Measurements from ENCODE around the gene PTGS2.

Gene PTGS2

GRCh38 chr1:186636786-186637185 is 43.4 kb downstream of the PTGS2 start:
- no peak for DNase-seq (ENCODE audit: low read depth)
- no peak overlapping the region for H3K4me3 ChIP-seq (ENCODE audit: low read depth, low read length)
- TF ChIP-seq, protein P1, sequence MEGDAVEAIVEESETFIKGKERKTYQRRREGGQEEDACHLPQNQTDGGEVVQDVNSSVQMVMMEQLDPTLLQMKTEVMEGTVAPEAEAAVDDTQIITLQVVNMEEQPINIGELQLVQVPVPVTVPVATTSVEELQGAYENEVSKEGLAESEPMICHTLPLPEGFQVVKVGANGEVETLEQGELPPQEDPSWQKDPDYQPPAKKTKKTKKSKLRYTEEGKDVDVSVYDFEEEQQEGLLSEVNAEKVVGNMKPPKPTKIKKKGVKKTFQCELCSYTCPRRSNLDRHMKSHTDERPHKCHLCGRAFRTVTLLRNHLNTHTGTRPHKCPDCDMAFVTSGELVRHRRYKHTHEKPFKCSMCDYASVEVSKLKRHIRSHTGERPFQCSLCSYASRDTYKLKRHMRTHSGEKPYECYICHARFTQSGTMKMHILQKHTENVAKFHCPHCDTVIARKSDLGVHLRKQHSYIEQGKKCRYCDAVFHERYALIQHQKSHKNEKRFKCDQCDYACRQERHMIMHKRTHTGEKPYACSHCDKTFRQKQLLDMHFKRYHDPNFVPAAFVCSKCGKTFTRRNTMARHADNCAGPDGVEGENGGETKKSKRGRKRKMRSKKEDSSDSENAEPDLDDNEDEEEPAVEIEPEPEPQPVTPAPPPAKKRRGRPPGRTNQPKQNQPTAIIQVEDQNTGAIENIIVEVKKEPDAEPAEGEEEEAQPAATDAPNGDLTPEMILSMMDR (IDR thresholded peaks at IDR 0.05; ENCODE audit: control insufficient read depth, extremely low read depth, insufficient read depth) = no peak

GRCh38 chr1:186634511-186634910 is 45.7 kb downstream of the PTGS2 start:
- DNase-seq (ENCODE audit: low read depth) = peak; percentile 78
- TF ChIP-seq, protein P1 (IDR thresholded peaks at IDR 0.05; ENCODE audit: control insufficient read depth, extremely low read depth, insufficient read depth) = no peak
- no peak overlapping the region for H3K4me3 ChIP-seq (ENCODE audit: low read depth, low read length)

DNA sequence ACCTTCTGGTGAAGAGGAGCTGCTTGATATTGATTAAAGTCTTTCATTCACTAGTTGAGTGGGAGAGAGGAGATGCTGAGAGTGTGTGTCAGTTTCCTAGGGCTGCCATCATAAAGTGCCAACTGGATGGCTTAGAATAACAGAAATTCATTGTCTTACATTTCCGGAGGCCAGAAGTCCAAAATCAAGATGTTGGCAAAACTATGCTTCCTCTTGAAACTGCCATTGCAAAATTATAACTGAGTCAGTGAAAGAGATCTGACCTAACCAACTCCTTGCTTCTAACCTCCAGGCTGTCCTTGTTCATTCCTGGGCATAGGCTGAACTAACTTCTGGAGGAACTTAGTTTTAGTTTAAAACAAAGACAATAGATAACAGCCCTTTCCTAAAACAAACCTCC is 47.1 kb downstream of the PTGS2 start:
- no peak overlapping the region for H3K4me3 ChIP-seq (ENCODE audit: low read depth, low read length)
- TF ChIP-seq, protein P1 (IDR thresholded peaks at IDR 0.05; ENCODE audit: control insufficient read depth, extremely low read depth, insufficient read depth) = no peak
- no peak for DNase-seq (ENCODE audit: low read depth)

GRCh38 chr1:186629341-186629740 is 50.9 kb downstream of the PTGS2 start:
- DNase-seq (ENCODE audit: low read depth) = no peak
- TF ChIP-seq, protein P1 (IDR thresholded peaks at IDR 0.05; ENCODE audit: control insufficient read depth, extremely low read depth, insufficient read depth) = no peak
- H3K4me3 ChIP-seq (ENCODE audit: low read depth, low read length) = no peak overlapping the region

- TF ChIP-seq, protein P1 (IDR thresholded peaks at IDR 0.05; ENCODE audit: control insufficient read depth, extremely low read depth, insufficient read depth) = no peak
- no peak overlapping the region for H3K4me3 ChIP-seq (ENCODE audit: low read depth, low read length)
- no peak for DNase-seq (ENCODE audit: low read depth)
Observed at GRCh38 chr1:186628910-186629309, 51.3 kb downstream of the PTGS2 start.

- no peak overlapping the region for H3K4me3 ChIP-seq (ENCODE audit: low read depth, low read length)
- TF ChIP-seq, protein P1 (IDR thresholded peaks at IDR 0.05; ENCODE audit: control insufficient read depth, extremely low read depth, insufficient read depth) = no peak
- no peak for DNase-seq (ENCODE audit: low read depth)
Observed at GRCh38 chr1:186627019-186627418, 53.2 kb downstream of the PTGS2 start.

DNA sequence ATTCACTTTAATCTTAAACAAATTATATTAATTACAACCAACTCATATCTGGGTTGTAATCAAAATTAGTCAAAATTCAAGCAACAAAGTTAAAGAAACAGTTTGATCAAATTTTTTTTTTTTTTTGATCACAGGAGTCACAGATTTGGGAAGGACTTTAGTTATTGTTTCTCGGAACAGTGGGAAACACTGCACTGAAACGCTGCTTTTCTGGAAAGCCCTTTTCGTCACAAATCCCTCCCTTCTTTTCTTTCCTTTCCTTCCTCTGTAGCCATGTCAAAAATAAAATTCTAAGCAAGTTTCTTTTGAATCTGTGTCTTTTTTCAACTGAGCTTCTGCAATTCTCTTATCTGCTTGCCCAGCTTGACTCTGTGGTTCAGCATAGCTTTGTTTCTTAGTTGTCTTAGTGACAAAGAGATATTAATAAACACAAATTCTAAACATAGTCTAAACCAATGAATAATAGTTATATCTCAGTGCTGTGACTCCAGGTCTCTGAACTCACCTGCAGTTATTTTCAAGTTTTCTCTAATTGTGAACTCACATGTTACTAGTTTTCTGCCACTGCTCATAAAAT is 53.8 kb downstream of the PTGS2 start:
- no peak for DNase-seq (ENCODE audit: low read depth)
- TF ChIP-seq, protein P1 (IDR thresholded peaks at IDR 0.05; ENCODE audit: control insufficient read depth, extremely low read depth, insufficient read depth) = no peak
- H3K4me3 ChIP-seq (ENCODE audit: low read depth, low read length) = no peak overlapping the region
